ENCODE measurements around the gene ULBP3. TPM values are rescaled to one million over a fixed set of nuclear protein-coding genes. Genes with fewer than 3 reads are reported as not detected.

Gene ULBP3
- total and polyA plus RNA-seq, 2 of the 4 experiments (the other 2 are of a cell fraction): 11.1 to 35.1 TPM

DNA sequence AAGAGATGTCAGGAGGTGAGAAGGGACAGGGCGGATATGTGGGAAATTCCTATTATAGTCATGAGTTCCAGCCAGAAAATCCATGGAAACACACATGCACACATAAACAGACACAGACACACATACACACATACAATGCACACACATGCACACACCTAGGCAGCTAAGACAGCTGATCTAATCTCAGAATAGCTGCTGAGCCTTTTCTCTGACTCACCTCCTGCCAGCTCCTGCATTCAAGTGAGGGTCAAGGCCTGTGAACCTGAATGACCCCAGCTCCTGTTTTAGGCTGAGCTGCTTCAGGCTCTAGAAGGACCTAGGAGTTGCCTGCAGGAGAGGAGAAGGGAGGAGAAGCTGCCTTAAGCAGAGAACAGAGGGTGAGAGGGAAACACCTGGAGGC, 22.0 kb downstream of the ULBP3 start:
- Histone ChIP-seq H3K4me3 (ENCODE audit: insufficient read depth, low read depth, low read length) (no peak overlapping the region), H2AK5ac (ENCODE audit: low read depth, low read length) (no peak overlapping the region)
- in situ Hi-C loops (cut with MboI; ENCODE audit: low sequenced_read_pairs): no loop called here

More for the DNA sequence above, 22.0 kb downstream of the ULBP3 start:
- TF ChIP-seq BHLHE40 (IDR thresholded peaks at IDR 0.05; ENCODE audit: low read depth, low read length) (no peak), POLR2A (IDR thresholded peaks at IDR 0.05; ENCODE audit: low read depth, low read length) (no peak), MXI1 (IDR thresholded peaks at IDR 0.05; ENCODE audit: borderline replicate concordance, low read depth, low read length) (no peak), MAFK (IDR thresholded peaks at IDR 0.05; ENCODE audit: low read depth, low read length) (no peak), MAZ (IDR thresholded peaks at IDR 0.05; ENCODE audit: borderline replicate concordance, low read depth, low read length) (no peak), RFX5 (IDR thresholded peaks at IDR 0.05; ENCODE audit: low read depth, low read length) (no peak), CTCF (conservative IDR thresholded peaks at IDR 0.05; ENCODE audit: low read depth, low read length) (no peak), RCOR1 (IDR thresholded peaks at IDR 0.05; ENCODE audit: insufficient replicate concordance, low read length) (no peak), CEBPB (IDR thresholded peaks at IDR 0.05; ENCODE audit: low read depth, low read length) (no peak), RAD21 (IDR thresholded peaks at IDR 0.05; ENCODE audit: low read length) (no peak)
- TF ChIP-seq, protein P1, sequence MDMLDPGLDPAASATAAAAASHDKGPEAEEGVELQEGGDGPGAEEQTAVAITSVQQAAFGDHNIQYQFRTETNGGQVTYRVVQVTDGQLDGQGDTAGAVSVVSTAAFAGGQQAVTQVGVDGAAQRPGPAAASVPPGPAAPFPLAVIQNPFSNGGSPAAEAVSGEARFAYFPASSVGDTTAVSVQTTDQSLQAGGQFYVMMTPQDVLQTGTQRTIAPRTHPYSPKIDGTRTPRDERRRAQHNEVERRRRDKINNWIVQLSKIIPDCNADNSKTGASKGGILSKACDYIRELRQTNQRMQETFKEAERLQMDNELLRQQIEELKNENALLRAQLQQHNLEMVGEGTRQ (IDR thresholded peaks at IDR 0.05; ENCODE audit: low read depth, low read length): no peak
- TF ChIP-seq, protein P2, sequence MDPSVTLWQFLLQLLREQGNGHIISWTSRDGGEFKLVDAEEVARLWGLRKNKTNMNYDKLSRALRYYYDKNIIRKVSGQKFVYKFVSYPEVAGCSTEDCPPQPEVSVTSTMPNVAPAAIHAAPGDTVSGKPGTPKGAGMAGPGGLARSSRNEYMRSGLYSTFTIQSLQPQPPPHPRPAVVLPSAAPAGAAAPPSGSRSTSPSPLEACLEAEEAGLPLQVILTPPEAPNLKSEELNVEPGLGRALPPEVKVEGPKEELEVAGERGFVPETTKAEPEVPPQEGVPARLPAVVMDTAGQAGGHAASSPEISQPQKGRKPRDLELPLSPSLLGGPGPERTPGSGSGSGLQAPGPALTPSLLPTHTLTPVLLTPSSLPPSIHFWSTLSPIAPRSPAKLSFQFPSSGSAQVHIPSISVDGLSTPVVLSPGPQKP (IDR thresholded peaks at IDR 0.05; ENCODE audit: borderline replicate concordance, low read depth, low read length): no peak
- Histone ChIP-seq H2BK5ac (ENCODE audit: low read depth, low read length, poor library complexity, severe bottlenecking) (no peak overlapping the region), H2AFZ (replicated peaks; ENCODE audit: low read length, poor library complexity) (no peak overlapping the region), H4K8ac (ENCODE audit: low read depth in 2 of 2, low read length in 2 of 2) (no peak overlapping the region), H2BK15ac (ENCODE audit: low read depth, low read length) (no peak overlapping the region), H3K79me1 (ENCODE audit: low read depth in 1 of 2, low read length in 2 of 2) (no peaks in the 10 kb centered on the region), H2AK9ac (replicated peaks; ENCODE audit: low read depth, low read length, poor library complexity) (no peak overlapping the region), H4K5ac (ENCODE audit: low read depth, low read length) (no peak overlapping the region), H3K4me1 (ENCODE audit: control insufficient read depth, insufficient read depth, low read length) (no peaks in the 10 kb centered on the region), H4K91ac (ENCODE audit: insufficient read depth, low read depth, low read length) (no peak overlapping the region), H4K20me1 (ENCODE audit: insufficient read depth, low read length) (no peaks in the 10 kb centered on the region), H3K23ac (ENCODE audit: low read depth, low read length) (no peak overlapping the region), H3K56ac (ENCODE audit: extremely low read depth, insufficient read depth, low read length) (no peak overlapping the region), H3K9ac (ENCODE audit: low read depth, low read length) (no peak overlapping the region), H3K18ac (ENCODE audit: low read depth, low read length) (no peak overlapping the region), H2BK20ac (ENCODE audit: low read depth, low read length) (no peak overlapping the region), H3K36me3 (ENCODE audit: control insufficient read depth, insufficient read depth, low read length) (no peaks in the 10 kb centered on the region), H3K9me1 (ENCODE audit: insufficient read depth, low read length) (no peaks in the 10 kb centered on the region), H3K4ac (ENCODE audit: low read depth, low read length) (no peak overlapping the region), H2BK120ac (ENCODE audit: low read depth, low read length) (no peak overlapping the region), H3K4me2 (ENCODE audit: low read depth, low read length) (no peak overlapping the region), H3K14ac (replicated peaks; ENCODE audit: low read depth, low read length) (no peak overlapping the region), H3K27ac (ENCODE audit: insufficient read depth, low read length) (no peak overlapping the region), H3K27me3 (ENCODE audit: control insufficient read depth, insufficient read depth, low read length) (peaks cover 45% of the 10 kb centered on the region), H3K9me3 (ENCODE audit: control insufficient read depth, insufficient read depth, low read length) (no peaks in the 10 kb centered on the region)
- intact Hi-C loops (cut with micrococcal nuclease): no loop called here
- POLR2A ChIA-PET (ENCODE audit: unreplicated experiment): no interaction called here
- dilution Hi-C loops (cut with HindIII; ENCODE audit: low sequenced_read_pairs, unreplicated experiment): no loop called here
- CTCF ChIA-PET: no interaction called here
- no TSS peak for BruUV-seq (replicated peaks)
- no peak for DNase-seq
- no CpG with 5 or more reads among the region's 1 CpG for WGBS, 2 experiments (ENCODE audit: extremely low coverage in 2 of 2, insufficient read length in 1 of 2)
- ATAC-seq (ENCODE audit: low read depth): no peak
